Activated CD8-positive, alpha-beta memory T cell treated with anti-CD3 and anti-CD28 coated beads, Interleukin-2, amount 10 ng/mL, durations not matched to agents 7 days and 5 days (primary cell): ENCODE data around the gene GGA1. TPM values are rescaled to one million over a fixed set of nuclear protein-coding genes. Genes with fewer than 3 reads are reported as not detected.

Experiments used
- ATAC-seq: fragments of 150-1000 bp; cut with Tn5 transposase; one replicate; pipeline ENCODE4 v1.10.0; 2021; ENCODE audit warnings: moderate library complexity
- CTCF ChIA-PET: fragments of 350-600 bp; sonication (Branson Sonifier 250); formaldehyde crosslinking; loops from one replicate; lab custom pipeline; 2021; ENCODE audit warnings: antibody characterized with exemption; lab: Charles Lee
- DNase-seq: peaks from one replicate; pipeline ENCODE4 v3.0.0-alpha.2; 2020
- H3K27ac Mint-ChIP-seq: one replicate; pipeline ENCODE4 v1.8.0; 2021; ENCODE audit warnings: mild to moderate bottlenecking, mixed read lengths
- H3K27me3 Mint-ChIP-seq: one replicate; pipeline ENCODE4 v1.8.0; 2021; ENCODE audit warnings: mixed read lengths
- H3K36me3 Mint-ChIP-seq: one replicate; pipeline ENCODE4 v1.8.0; 2021; ENCODE audit warnings: mild to moderate bottlenecking, mixed read lengths
- H3K4me1 Mint-ChIP-seq: one replicate; pipeline ENCODE4 v1.8.0; 2021; ENCODE audit warnings: mixed read lengths
- H3K4me3 Mint-ChIP-seq: one replicate; pipeline ENCODE4 v1.8.0; 2021; ENCODE audit warnings: mild to moderate bottlenecking, moderate library complexity, mixed read lengths
- H3K9me3 Mint-ChIP-seq: one replicate; pipeline ENCODE4 v1.8.0; 2022; ENCODE audit warnings: low read depth, mixed read lengths
- total RNA-seq, 2 experiments: library from RNA; stranded (reverse); gene quantifications; one replicate each; pipeline ENCODE4 v1.2.3, GENCODE V29; 2021

GGA1 gene
- total RNA-seq, 2 experiments from 2014 or later: 76.9 to 85.9 TPM

DNA sequence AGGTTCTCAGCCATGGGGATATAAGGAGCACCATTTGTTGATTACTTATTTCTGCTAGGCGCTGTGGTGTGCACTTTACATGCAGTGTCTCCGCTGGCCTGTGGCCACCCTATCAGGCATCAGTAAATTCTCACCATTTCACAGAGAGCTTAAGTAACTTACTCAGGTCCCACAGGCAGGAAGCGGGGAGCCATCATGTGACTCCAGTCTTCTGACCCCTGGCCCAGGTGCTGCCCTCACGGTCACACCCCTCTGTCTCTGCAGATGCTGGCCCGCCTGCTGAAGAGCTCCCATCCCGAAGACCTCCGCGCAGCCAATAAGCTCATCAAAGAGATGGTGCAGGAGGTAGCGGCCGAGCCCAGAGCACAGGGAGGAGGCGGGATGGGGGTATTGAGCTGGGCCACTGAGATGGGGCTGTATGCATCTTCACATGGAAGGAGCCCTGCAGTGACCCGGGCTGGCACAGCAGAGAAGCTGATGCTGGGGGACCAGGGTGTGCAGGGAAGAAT, 12.8 kb downstream of the GGA1 start:
- H3K4me3 Mint-ChIP-seq: no peak overlapping the region
- no peak for DNase-seq
- no peaks in the 10 kb centered on the region for H3K27me3 Mint-ChIP-seq
- H3K4me1 Mint-ChIP-seq: peaks cover 19% of the 10 kb centered on the region
- H3K9me3 Mint-ChIP-seq: no peaks in the 10 kb centered on the region
- CTCF ChIA-PET: interaction anchor here (0.6 to 34.1 kb wide), 4 partner anchors 13 to 324 kb away, joined by 3 to 1064 read pairs (median 168); partner anchors contain the start of genes GGA1, LGALS1, NOL12 and PDXP
- peaks cover 11% of the 10 kb centered on the region for H3K36me3 Mint-ChIP-seq
- ATAC-seq: no peak
- H3K27ac Mint-ChIP-seq: no peak overlapping the region

DNA sequence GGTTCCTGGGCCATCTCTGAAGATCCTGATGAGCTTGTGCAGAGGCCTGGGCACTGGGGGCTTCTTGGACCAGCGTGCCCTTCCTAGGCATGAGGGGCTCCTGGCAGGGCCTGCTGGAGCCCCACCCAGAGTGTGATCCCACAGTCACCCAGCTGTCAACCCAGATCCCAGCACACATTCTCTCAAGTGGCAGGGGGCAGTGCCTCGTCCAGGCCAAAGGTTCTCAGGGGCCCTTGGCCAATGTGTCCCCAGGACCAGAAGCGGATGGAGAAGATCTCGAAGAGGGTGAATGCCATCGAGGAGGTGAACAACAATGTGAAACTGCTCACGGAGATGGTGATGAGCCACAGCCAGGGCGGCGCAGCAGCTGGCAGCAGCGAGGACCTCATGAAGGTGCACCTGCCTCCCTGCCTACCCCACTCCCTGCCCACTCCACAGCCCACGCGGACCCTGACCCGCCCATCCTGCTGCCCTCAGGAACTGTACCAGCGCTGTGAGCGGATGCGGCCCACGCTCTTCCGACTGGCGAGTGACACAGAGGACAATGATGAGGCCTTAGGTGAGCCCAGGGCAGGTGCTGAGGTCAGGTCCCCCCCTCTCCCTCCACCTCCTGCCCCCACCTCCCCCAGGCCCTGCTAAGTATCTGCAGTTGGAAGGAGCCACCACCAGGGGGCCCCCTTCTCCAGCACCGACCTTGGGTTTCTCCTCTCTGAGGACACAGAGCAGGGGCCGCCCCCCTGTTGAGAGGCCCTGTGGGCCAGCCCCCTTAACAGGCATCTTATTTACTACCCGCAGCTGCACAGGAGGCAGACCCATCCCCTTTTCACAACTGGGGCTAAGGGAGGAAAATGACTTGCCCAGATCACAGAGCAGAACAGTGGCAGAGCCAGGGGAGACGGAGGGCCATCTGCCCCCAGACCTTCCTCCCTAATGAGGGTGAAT, 14.7 kb downstream of the GGA1 start:
- H3K27ac Mint-ChIP-seq: peak overlapping the region; percentile 84
- H3K9me3 Mint-ChIP-seq: no peaks in the 10 kb centered on the region
- H3K4me3 Mint-ChIP-seq: no peak overlapping the region
- CTCF ChIA-PET: interaction anchor here (0.9 to 34.1 kb wide), 5 partner anchors 12 to 47 kb away, joined by 3 to 1064 read pairs (median 4); partner anchors contain the start of genes LGALS1, NOL12, PDXP and SH3BP1
- no peaks in the 10 kb centered on the region for H3K27me3 Mint-ChIP-seq
- peaks cover 9% of the 10 kb centered on the region for H3K36me3 Mint-ChIP-seq
- H3K4me1 Mint-ChIP-seq: peaks cover 39% of the 10 kb centered on the region
- DNase-seq (peak; percentile 86), ATAC-seq (peak; percentile 73)

DNA sequence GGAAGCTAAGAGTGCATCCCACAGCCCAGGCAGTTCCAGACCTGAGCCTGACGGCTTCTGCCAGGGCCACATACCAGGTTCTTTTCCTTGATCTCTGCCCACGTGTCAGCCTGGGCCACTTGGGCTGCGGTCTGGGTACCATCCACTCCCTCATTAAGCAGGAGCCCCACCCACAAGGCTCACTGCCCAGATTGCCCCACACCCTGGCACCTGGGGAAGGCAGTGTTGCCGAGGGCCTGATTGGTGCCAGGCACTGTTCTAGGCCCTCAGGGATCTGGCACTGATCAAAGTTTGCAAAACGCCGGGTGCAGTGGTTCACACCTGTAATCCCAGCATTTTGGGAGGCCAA, 15.4 kb downstream of the GGA1 start:
- no peak for ATAC-seq
- Mint-ChIP-seq H3K36me3 (peaks cover 7% of the 10 kb centered on the region), H3K9me3 (no peaks in the 10 kb centered on the region), H3K27me3 (no peaks in the 10 kb centered on the region), H3K27ac (no peak overlapping the region), H3K4me1 (peaks cover 42% of the 10 kb centered on the region), H3K4me3 (no peak overlapping the region)
- CTCF ChIA-PET: interaction anchor here (0.9 to 34.1 kb wide), 3 partner anchors 14 to 46 kb away, joined by 3 to 1064 read pairs (median 298); partner anchors contain the start of genes LGALS1, NOL12, PDXP and SH3BP1
- no peak for DNase-seq

DNA sequence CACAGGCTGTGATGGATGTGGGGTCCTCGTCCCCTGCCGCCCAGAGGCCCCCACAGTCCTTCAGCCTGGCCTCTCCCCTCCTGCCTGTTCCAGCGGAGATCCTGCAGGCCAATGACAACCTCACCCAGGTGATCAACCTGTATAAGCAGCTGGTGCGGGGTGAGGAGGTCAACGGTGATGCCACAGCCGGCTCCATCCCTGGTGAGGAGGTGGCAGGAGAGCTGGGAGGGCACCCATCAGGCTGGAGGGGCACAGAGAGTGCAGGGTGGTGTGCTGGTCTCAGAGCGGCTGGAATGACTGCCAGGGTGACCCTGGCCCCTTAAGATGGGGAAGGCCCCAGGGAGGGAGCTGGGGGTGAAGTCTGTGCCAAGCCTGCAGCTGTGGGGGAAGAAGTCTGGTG, 16.2 kb downstream of the GGA1 start:
- H3K4me1 Mint-ChIP-seq: peaks cover 42% of the 10 kb centered on the region

DNA sequence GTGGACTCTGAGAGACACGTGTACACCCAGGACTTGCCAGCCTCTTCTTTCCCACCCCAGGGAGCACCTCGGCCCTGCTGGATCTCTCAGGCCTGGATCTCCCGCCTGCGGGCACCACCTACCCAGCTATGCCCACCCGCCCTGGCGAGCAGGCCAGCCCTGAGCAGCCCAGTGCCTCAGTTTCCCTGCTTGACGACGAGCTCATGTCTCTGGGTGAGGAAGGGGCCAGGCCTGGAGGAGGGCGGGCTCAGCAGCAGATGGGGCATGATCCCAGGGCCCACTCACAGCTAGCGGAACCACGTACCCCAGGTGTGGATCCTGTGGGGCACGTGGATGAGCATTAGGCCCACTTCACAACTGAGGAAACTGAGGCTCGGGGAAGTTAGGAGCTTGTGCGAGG, 17.1 kb downstream of the GGA1 start:
- Mint-ChIP-seq H3K27me3 (no peaks in the 10 kb centered on the region), H3K4me3 (no peak overlapping the region), H3K9me3 (no peaks in the 10 kb centered on the region), H3K27ac (peak overlapping the region; percentile 62), H3K4me1 (peaks cover 42% of the 10 kb centered on the region), H3K36me3 (peaks cover 7% of the 10 kb centered on the region)
- ATAC-seq (no peak), DNase-seq (no peak)
- CTCF ChIA-PET: interaction anchor here (1.0 to 34.1 kb wide), 5 partner anchors 12 to 45 kb away, joined by 3 to 1064 read pairs (median 156); partner anchors contain the start of genes GGA1, LGALS1, NOL12 and PDXP

More for the DNA sequence above, 16.2 kb downstream of the GGA1 start:
- H3K9me3 Mint-ChIP-seq: no peaks in the 10 kb centered on the region
- CTCF ChIA-PET: interaction anchor here (1.0 to 34.1 kb wide), 4 partner anchors 13 to 46 kb away, joined by 3 to 1064 read pairs (median 151); partner anchors contain the start of genes LGALS1, NOL12, PDXP and SH3BP1
- peak overlapping the region; percentile 17 for H3K27ac Mint-ChIP-seq
- ATAC-seq: no peak
- H3K27me3 Mint-ChIP-seq: no peaks in the 10 kb centered on the region
- no peak overlapping the region for H3K4me3 Mint-ChIP-seq
- DNase-seq: no peak
- peaks cover 7% of the 10 kb centered on the region for H3K36me3 Mint-ChIP-seq

DNA sequence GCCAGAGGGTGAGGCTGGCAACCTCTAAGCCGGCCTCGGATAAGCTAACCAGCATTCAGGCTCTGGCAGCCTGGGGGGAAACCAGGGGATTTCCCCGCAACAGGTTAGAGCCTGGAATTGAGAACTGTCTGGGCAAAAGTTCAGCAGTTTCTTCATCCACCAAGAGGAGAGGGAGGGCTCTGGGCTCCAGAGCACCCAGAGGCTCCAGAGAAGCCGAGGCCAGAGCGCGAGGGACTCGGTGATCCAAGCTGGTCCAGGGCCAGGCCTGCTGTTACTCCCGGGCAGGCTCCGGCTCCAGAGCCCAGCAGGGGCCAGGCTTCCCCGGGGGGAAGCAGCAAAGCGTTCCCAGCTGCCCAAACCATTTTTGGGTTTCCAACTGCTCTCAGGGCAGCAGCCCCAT, 17.5 kb downstream of the GGA1 start:
- Mint-ChIP-seq H3K4me3 (no peak overlapping the region), H3K27ac (peak overlapping the region; percentile 88), H3K36me3 (peaks cover 7% of the 10 kb centered on the region), H3K27me3 (no peaks in the 10 kb centered on the region), H3K4me1 (peaks cover 43% of the 10 kb centered on the region), H3K9me3 (no peaks in the 10 kb centered on the region)
- ATAC-seq: no peak
- CTCF ChIA-PET: interaction anchor here (14.0 to 34.1 kb wide), 3 partner anchors 12 to 44 kb away, joined by 156 to 1064 read pairs (median 298); partner anchors contain the start of genes GGA1, LGALS1, NOL12 and PDXP
- no peak for DNase-seq

DNA sequence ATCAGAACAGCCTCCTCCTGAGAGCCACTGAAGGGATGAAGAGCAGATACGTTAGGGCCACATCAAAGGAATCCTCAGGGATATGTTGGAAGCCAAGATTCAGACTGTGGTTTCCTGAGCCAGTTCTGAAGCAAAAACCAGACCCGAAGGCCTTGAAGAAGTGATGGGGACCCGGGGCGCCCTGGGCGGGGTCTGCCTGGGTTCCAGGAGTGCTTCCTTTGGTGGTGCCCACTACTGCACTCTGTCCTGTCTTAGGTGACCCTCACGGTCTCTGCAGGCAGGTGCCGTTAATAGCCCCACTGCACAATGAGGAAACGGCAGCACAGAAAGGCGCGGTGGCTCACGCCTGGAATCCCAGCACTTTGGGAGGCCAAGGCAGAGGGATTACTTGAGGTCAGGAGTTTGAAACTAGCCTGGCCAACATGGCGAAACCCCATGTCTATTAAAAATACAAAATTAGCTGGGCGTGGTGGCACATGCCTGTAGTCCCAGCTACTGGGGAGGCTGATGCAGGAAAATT, 18.0 kb downstream of the GGA1 start:
- CTCF ChIA-PET: interaction anchor here (1.1 to 34.1 kb wide), 4 partner anchors 11 to 44 kb away, joined by 5 to 1064 read pairs (median 227); partner anchors contain the start of genes GGA1, LGALS1, NOL12 and PDXP

DNA sequence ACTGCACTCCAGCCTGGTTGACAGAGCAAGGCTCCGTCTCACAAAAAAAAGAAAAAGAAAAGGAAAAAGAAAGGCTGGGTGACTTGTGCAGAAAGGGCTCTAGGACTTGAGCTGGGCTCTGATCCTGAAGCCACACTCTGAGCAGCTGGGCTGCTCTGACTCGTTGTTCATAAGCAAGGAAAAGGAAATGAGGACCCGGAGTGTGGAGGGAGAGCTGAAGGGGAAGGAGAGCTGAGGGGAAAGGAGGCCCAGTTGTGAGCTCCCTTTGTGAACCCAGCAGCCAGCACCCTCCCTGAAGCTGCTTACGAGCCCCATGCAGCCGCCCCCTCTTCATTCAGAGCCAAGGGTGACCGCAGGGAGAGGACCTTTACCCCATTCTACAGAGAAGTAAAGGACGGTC, 18.5 kb downstream of the GGA1 start:
- H3K4me3 Mint-ChIP-seq: no peak overlapping the region
- H3K9me3 Mint-ChIP-seq: no peaks in the 10 kb centered on the region
- peak overlapping the region; percentile 88 for H3K27ac Mint-ChIP-seq
- no peaks in the 10 kb centered on the region for H3K27me3 Mint-ChIP-seq
- DNase-seq (no peak), ATAC-seq (peak; percentile 3)
- H3K36me3 Mint-ChIP-seq: peaks cover 7% of the 10 kb centered on the region
- CTCF ChIA-PET: interaction anchor here (0.9 to 34.1 kb wide), 5 partner anchors 8 to 43 kb away, joined by 4 to 1064 read pairs (median 156); partner anchors contain the start of genes GGA1, LGALS1, NOL12 and PDXP
- H3K4me1 Mint-ChIP-seq: peaks cover 52% of the 10 kb centered on the region

More for the DNA sequence above, 18.0 kb downstream of the GGA1 start:
- Mint-ChIP-seq H3K4me3 (no peak overlapping the region), H3K4me1 (peaks cover 47% of the 10 kb centered on the region), H3K27me3 (no peaks in the 10 kb centered on the region), H3K27ac (peak overlapping the region; percentile 88), H3K9me3 (no peaks in the 10 kb centered on the region), H3K36me3 (peaks cover 7% of the 10 kb centered on the region)
- DNase-seq (no peak), ATAC-seq (no peak)

DNA sequence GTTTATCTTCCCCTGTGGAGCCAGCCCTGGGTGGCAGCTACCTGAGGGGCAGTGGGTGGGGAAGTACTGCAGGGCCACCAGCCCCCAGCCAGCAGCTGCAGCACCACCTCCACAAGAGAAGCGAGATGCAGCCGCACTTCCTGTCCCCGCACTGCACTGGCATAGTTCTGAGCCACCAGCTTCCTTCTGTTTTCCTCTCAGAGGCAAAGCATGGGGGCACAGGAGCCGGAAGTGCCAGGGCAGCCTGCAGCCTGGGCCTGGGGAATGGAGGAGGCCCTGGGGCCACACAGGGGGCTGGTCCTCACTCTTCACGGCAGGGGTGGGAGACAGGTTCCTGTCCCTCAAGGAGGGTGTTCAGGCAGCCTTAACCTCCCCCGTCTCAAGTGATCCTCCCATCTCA, 18.9 kb downstream of the GGA1 start:
- DNase-seq (peak; percentile 77), ATAC-seq (peak; percentile 69)
- peaks cover 56% of the 10 kb centered on the region for H3K4me1 Mint-ChIP-seq
- H3K27ac Mint-ChIP-seq: peak overlapping the region; percentile 88
- no peaks in the 10 kb centered on the region for H3K27me3 Mint-ChIP-seq
- peaks cover 7% of the 10 kb centered on the region for H3K36me3 Mint-ChIP-seq
- no peak overlapping the region for H3K4me3 Mint-ChIP-seq
- CTCF ChIA-PET: interaction anchor here (0.9 to 34.1 kb wide), 5 partner anchors 8 to 43 kb away, joined by 4 to 1064 read pairs (median 156); partner anchors contain the start of genes GGA1, LGALS1, NOL12 and PDXP
- no peaks in the 10 kb centered on the region for H3K9me3 Mint-ChIP-seq

DNA sequence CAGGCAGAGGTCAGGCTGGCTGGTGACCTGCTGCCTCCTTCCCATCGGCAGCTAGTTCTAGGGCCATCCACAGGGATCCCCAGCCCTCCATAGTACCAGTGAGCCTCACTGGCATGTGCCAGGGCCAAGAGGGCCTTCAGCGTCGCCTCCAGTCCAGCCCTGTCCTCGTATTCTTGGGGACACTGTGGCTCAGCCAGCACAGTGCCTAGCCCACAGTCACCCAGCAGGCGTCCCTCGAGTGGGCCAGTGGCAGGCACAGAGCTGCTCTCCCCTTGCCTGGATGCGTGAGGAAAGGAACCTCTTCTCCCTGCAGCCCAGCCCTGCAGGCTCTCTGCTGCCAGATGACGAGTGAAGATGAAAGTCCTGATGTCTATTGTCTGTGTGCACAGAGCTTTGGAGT, 20.2 kb downstream of the GGA1 start:
- CTCF ChIA-PET: interaction anchor here (14.0 to 34.1 kb wide), 3 partner anchors 9 to 42 kb away, joined by 156 to 1064 read pairs (median 298); partner anchors contain the start of genes GGA1, LGALS1, NOL12 and PDXP
- peaks cover 62% of the 10 kb centered on the region for H3K4me1 Mint-ChIP-seq
- ATAC-seq (no peak), DNase-seq (no peak)
- no peaks in the 10 kb centered on the region for H3K9me3 Mint-ChIP-seq
- H3K27me3 Mint-ChIP-seq: no peaks in the 10 kb centered on the region
- H3K4me3 Mint-ChIP-seq: no peak overlapping the region
- H3K27ac Mint-ChIP-seq: peak overlapping the region; percentile 88
- H3K36me3 Mint-ChIP-seq: peaks cover 5% of the 10 kb centered on the region

DNA sequence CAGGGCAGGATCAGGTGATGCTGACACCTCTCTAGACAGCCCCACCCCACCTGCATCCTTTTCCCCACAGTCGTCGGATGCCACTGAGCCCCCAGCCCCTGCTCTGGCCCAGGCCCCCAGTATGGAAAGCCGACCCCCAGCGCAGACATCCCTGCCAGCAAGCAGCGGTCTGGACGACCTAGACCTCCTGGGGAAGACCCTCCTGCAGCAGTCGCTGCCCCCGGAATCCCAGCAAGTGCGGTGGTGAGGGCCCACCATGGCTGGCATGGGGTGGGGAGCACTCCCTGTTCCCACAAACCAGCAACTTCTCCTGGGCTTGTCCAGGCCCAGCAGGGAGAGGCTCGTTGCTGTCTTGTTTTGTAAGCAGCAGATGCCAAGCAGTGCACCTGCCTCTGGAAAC, 21.3 kb downstream of the GGA1 start:
- Mint-ChIP-seq H3K36me3 (peaks cover 2% of the 10 kb centered on the region), H3K27me3 (no peaks in the 10 kb centered on the region), H3K4me1 (peaks cover 68% of the 10 kb centered on the region), H3K4me3 (no peak overlapping the region), H3K9me3 (no peaks in the 10 kb centered on the region), H3K27ac (no peak overlapping the region)
- ATAC-seq (no peak), DNase-seq (no peak)
- CTCF ChIA-PET: interaction anchor here (5.8 to 34.1 kb wide), 4 partner anchors 7 to 40 kb away, joined by 102 to 1064 read pairs (median 227); partner anchors contain the start of genes GGA1, LGALS1, NOL12 and PDXP

DNA sequence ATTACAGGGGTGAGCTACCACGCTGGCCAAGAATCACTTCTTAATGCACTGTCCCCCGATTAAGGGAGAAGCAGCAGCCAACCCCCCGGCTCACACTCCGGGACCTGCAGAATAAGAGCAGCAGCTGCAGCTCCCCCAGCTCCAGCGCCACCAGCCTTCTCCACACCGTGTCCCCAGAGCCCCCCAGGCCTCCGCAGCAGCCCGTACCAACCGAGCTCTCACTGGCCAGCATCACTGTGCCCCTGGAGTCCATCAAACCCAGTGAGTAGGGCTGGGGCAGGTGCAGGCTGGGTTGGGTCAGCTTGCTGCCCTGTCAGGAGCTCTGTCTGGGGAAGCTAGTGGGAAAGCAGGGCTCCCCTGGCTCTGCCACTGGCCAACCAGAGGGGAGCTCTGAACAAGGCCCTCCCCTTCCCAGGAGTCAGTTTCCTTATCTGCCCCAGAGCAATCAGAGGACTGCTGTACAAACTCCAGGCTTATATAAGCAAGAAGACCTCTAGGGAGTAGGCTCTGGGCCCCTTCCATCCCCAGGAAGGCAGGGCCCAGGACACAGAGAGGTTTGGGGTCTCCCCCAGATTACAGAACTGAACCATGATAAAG, 22.3 kb downstream of the GGA1 start:
- Mint-ChIP-seq H3K9me3 (no peaks in the 10 kb centered on the region), H3K4me3 (no peak overlapping the region)
- ATAC-seq: no peak

More for the DNA sequence above, 22.3 kb downstream of the GGA1 start:
- DNase-seq: no peak
- CTCF ChIA-PET: interaction anchor here (5.8 to 34.1 kb wide), 4 partner anchors 8 to 39 kb away, joined by 102 to 1064 read pairs (median 227); partner anchors contain the start of genes GGA1, LGALS1, NOL12 and PDXP
- peaks cover 73% of the 10 kb centered on the region for H3K4me1 Mint-ChIP-seq
- H3K27me3 Mint-ChIP-seq: no peaks in the 10 kb centered on the region
- peaks cover 2% of the 10 kb centered on the region for H3K36me3 Mint-ChIP-seq
- H3K27ac Mint-ChIP-seq: peak overlapping the region; percentile 91
